Measurements from ENCODE around the gene XYLB. TPM values are rescaled to one million over a fixed set of nuclear protein-coding genes. Genes with fewer than 3 reads are reported as not detected.

The XYLB gene
- total RNA-seq, 1 donor from 2014 or later = 1.9 TPM

GRCh38 chr3:38386992-38387750 lies 40.6 kb downstream of the XYLB start:
- Histone ChIP-seq H3K4me3 (ENCODE audit: low read depth, low read length) (no peak overlapping the region), H3K36me3 (ENCODE audit: control insufficient read depth, insufficient read depth, low read length) (no peaks in the 10 kb centered on the region), H3K27me3 (ENCODE audit: control insufficient read depth, insufficient read depth, low read length) (no peaks in the 10 kb centered on the region)
- no peak for DNase-seq (ENCODE audit: low read depth)
- no peak for TF ChIP-seq CTCF (IDR thresholded peaks at IDR 0.05; ENCODE audit: insufficient read depth, low read length, poor library complexity, severe bottlenecking)

- DNase-seq (ENCODE audit: low read depth) = no peak
- no peak for TF ChIP-seq CTCF (IDR thresholded peaks at IDR 0.05; ENCODE audit: insufficient read depth, low read length, poor library complexity, severe bottlenecking)
These were observed 41.3 kb downstream of the XYLB start for GRCh38 chr3:38387862-38388261.

GRCh38 chr3:38392604-38393163 lies 46.1 kb downstream of the XYLB start:
- no peak for DNase-seq (ENCODE audit: low read depth)
- Histone ChIP-seq H3K27me3 (ENCODE audit: control insufficient read depth, insufficient read depth, low read length) (no peaks in the 10 kb centered on the region), H3K4me3 (ENCODE audit: low read depth, low read length) (no peak overlapping the region), H3K36me3 (ENCODE audit: control insufficient read depth, insufficient read depth, low read length) (no peaks in the 10 kb centered on the region)
- TF ChIP-seq CTCF (IDR thresholded peaks at IDR 0.05; ENCODE audit: insufficient read depth, low read length, poor library complexity, severe bottlenecking) = no peak

More at GRCh38 chr3:38387862-38388261, 41.3 kb downstream of the XYLB start:
- Histone ChIP-seq H3K4me3 (ENCODE audit: low read depth, low read length) (no peak overlapping the region), H3K36me3 (ENCODE audit: control insufficient read depth, insufficient read depth, low read length) (no peaks in the 10 kb centered on the region), H3K27me3 (ENCODE audit: control insufficient read depth, insufficient read depth, low read length) (no peaks in the 10 kb centered on the region)

GRCh38 chr3:38396239-38396638 lies 49.7 kb downstream of the XYLB start:
- no peak for TF ChIP-seq CTCF (IDR thresholded peaks at IDR 0.05; ENCODE audit: insufficient read depth, low read length, poor library complexity, severe bottlenecking)
- Histone ChIP-seq H3K27me3 (ENCODE audit: control insufficient read depth, insufficient read depth, low read length) (no peaks in the 10 kb centered on the region), H3K36me3 (ENCODE audit: control insufficient read depth, insufficient read depth, low read length) (no peaks in the 10 kb centered on the region), H3K4me3 (ENCODE audit: low read depth, low read length) (no peak overlapping the region)
- no peak for DNase-seq (ENCODE audit: low read depth)

GRCh38 chr3:38396861-38397260 lies 50.3 kb downstream of the XYLB start:
- no peak for DNase-seq (ENCODE audit: low read depth)
- TF ChIP-seq CTCF (IDR thresholded peaks at IDR 0.05; ENCODE audit: insufficient read depth, low read length, poor library complexity, severe bottlenecking) = no peak
- Histone ChIP-seq H3K27me3 (ENCODE audit: control insufficient read depth, insufficient read depth, low read length) (no peaks in the 10 kb centered on the region), H3K4me3 (ENCODE audit: low read depth, low read length) (no peak overlapping the region), H3K36me3 (ENCODE audit: control insufficient read depth, insufficient read depth, low read length) (no peaks in the 10 kb centered on the region)
